ENCODE measurements around the gene MPRIP.

- TF ChIP-seq POLR2A (IDR thresholded peaks at IDR 0.05): no peak
- TF ChIP-seq CTCF (IDR thresholded peaks at IDR 0.05): no peak
These were observed 193.2 kb downstream of the MPRIP start for GRCh38 chr17:17235212-17236174.
